GM06990 (cell line): Measurements from ENCODE around the gene PHLDB2.

ENCODE experiments used
- DNase-seq: peaks from one replicate; pipeline ENCODE4 v3.0.0-alpha.2; 2011; ENCODE audit not compliant: insufficient read length; ENCODE audit errors: extremely low read depth
- H3K27me3 ChIP-seq: replicated peaks from 2 replicates; pipeline ENCODE4 v1.6.0; 2011; ENCODE audit warnings: low read length; ENCODE audit not compliant: control insufficient read depth, insufficient read depth
- H3K36me3 ChIP-seq: 2 replicates; pipeline ENCODE4 v1.5.1; 2011; ENCODE audit warnings: low read length; ENCODE audit not compliant: control insufficient read depth, insufficient read depth
- H3K4me3 ChIP-seq: replicated peaks from 2 replicates; pipeline ENCODE4 v1.5.1; 2011; ENCODE audit warnings: low read depth, mild to moderate bottlenecking, control low read depth, low read length
- CTCF ChIP-seq: IDR thresholded peaks from 2 replicates; pipeline ENCODE4 v1.5.1; 2011; ENCODE audit warnings: low read length, control low read depth, mild to moderate bottlenecking, inconsistent platforms; ENCODE audit not compliant: insufficient read depth, poor library complexity, severe bottlenecking

The PHLDB2 gene

GRCh38 chr3:111864821-111865656 lies 6.0 kb downstream of the PHLDB2 start:
- DNase-seq, result no peak
- Histone ChIP-seq H3K36me3 (no peaks in the 10 kb centered on the region), H3K27me3 (no peaks in the 10 kb centered on the region; the same call in 1 of the 2 replicates), H3K4me3 (no peak overlapping the region)
- TF ChIP-seq CTCF, result no peak

- no peak for DNase-seq
Observed at GRCh38 chr3:111867889-111868426, 8.9 kb downstream of the PHLDB2 start.

GRCh38 chr3:111870620-111871019 lies 11.6 kb downstream of the PHLDB2 start:
- no peak for TF ChIP-seq CTCF
- H3K36me3 ChIP-seq, result no peaks in the 10 kb centered on the region
- H3K27me3 ChIP-seq, result no peaks in the 10 kb centered on the region; the same call in none of the 2 replicates

More at GRCh38 chr3:111867889-111868426, 8.9 kb downstream of the PHLDB2 start:
- Histone ChIP-seq H3K27me3 (no peaks in the 10 kb centered on the region; the same call in 1 of the 2 replicates), H3K36me3 (no peaks in the 10 kb centered on the region), H3K4me3 (no peak overlapping the region)
- TF ChIP-seq CTCF, result no peak

GRCh38 chr3:111871809-111872623 lies 13.0 kb downstream of the PHLDB2 start:
- TF ChIP-seq CTCF, result no peak
- no peaks in the 10 kb centered on the region; the same call in none of the 2 replicates for H3K27me3 ChIP-seq

More at GRCh38 chr3:111870620-111871019, 11.6 kb downstream of the PHLDB2 start:
- H3K4me3 ChIP-seq, result no peak overlapping the region
- no peak for DNase-seq

DNA sequence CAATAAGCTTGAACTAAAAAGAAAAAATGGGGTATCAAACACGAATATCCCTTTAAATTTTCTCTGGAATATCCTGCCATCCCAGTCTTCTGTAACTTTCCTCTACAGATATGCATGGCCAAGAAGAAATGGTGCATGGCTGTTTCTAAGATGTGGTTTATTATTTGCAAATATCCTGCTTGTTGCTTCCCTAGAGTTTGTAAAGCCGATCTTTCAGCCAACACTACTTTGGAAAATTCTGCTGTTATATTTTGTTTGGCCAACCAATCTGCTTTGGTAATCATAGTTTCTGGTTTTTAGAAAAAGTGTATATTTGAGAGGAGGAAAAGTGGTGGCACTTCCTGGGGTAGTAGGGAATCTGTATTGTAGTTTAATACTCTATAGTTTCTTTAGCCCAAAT lies 13.9 kb downstream of the PHLDB2 start:
- DNase-seq, result no peak
- H3K4me3 ChIP-seq, result no peak overlapping the region
- TF ChIP-seq CTCF, result no peak
- H3K27me3 ChIP-seq, result no peaks in the 10 kb centered on the region; the same call in none of the 2 replicates
- no peaks in the 10 kb centered on the region for H3K36me3 ChIP-seq

More at GRCh38 chr3:111871809-111872623, 13.0 kb downstream of the PHLDB2 start:
- DNase-seq, result no peak
- Histone ChIP-seq H3K4me3 (no peak overlapping the region), H3K36me3 (no peaks in the 10 kb centered on the region)
